A673 (cell line): ENCODE data around the gene PARVB.

Experiments
- CTCF ChIP-seq: fragments of 300-800, 200-600 bp; sonication (generic); conservative IDR thresholded peaks from 2 replicates; pipeline ENCODE4 v1.5.1; 2017; ENCODE audit warnings: low read depth, mild to moderate bottlenecking, antibody characterized with exemption, low read length, moderate library complexity, mixed read lengths
- EZH2 ChIP-seq: fragments of 200-600 bp; sonication (generic); IDR thresholded peaks from 2 replicates; pipeline ENCODE4 v1.6.1; 2017; ENCODE audit warnings: borderline replicate concordance, low read depth, mild to moderate bottlenecking, mixed read lengths, antibody characterized with exemption, low read length; ENCODE audit not compliant: poor library complexity, severe bottlenecking

DNA sequence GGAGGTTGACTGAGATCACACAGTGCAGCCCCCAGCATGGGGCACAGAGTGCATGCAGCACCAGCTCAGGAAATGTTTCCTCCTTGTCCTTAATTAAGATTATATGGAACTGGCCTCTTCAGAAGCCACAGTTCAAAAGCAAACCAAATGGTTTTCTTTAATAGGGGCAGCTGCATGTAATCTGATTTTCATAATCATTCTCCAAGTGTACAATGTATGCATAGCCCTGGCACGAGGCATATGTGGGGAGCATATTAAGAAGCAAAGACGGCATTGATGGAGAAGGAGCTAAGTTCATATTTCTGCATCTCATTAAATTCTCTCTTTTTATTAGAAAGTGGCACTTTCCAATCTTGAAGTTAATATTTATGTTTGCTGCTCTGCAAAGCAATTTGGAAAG is 9.9 kb upstream of the PARVB start:
- TF ChIP-seq CTCF (no peak), EZH2 (no peak)
